ENCODE data around the gene CAMK2B.

The CAMK2B gene

GRCh38 chr7:44325201-44325671 is at the start of gene CAMK2B:
Gene CAMK2B, minus strand, starts transcription at chr7:44325594. Its CDS starts 173 bp downstream, at chr7:44325421.
- DNase-seq = no peak

- DNase-seq = no peak
Observed at GRCh38 chr7:44374007-44374763, 48.8 kb upstream of the CAMK2B start.

GRCh38 chr7:44373418-44373740 is 48.0 kb upstream of the CAMK2B start:
- DNase-seq = no peak

- no peak for DNase-seq
Observed at GRCh38 chr7:44372560-44373417, 47.4 kb upstream of the CAMK2B start.

- DNase-seq = no peak
Observed at GRCh38 chr7:44368885-44369284, 43.5 kb upstream of the CAMK2B start.

GRCh38 chr7:44368455-44368854 is 43.1 kb upstream of the CAMK2B start:
- no peak for DNase-seq

- no peak for DNase-seq
Observed at GRCh38 chr7:44367475-44368043, 42.2 kb upstream of the CAMK2B start.

GRCh38 chr7:44366986-44367385 is 41.6 kb upstream of the CAMK2B start:
- no peak for DNase-seq

- no peak for DNase-seq
Observed at GRCh38 chr7:44353668-44354067, 28.3 kb upstream of the CAMK2B start.

GRCh38 chr7:44348851-44349781 is 23.7 kb upstream of the CAMK2B start:
- no peak for DNase-seq

GRCh38 chr7:44348300-44348699 is 22.9 kb upstream of the CAMK2B start:
- no peak for DNase-seq

GRCh38 chr7:44347546-44348114 is 22.2 kb upstream of the CAMK2B start:
- no peak for DNase-seq

GRCh38 chr7:44346063-44346462 is 20.7 kb upstream of the CAMK2B start:
- DNase-seq = no peak

- DNase-seq = no peak
Observed at GRCh38 chr7:44341401-44341800, 16.0 kb upstream of the CAMK2B start.

GRCh38 chr7:44338600-44338999 is 13.2 kb upstream of the CAMK2B start:
- DNase-seq = no peak

- no peak for DNase-seq
Observed at GRCh38 chr7:44336491-44336890, 11.1 kb upstream of the CAMK2B start.

GRCh38 chr7:44335184-44335583 is 9.8 kb upstream of the CAMK2B start:
- no peak for DNase-seq

GRCh38 chr7:44334734-44335097 is 9.3 kb upstream of the CAMK2B start:
- DNase-seq = no peak

- no peak for DNase-seq
Observed at GRCh38 chr7:44333911-44334733, 8.7 kb upstream of the CAMK2B start.

- no peak for DNase-seq
Observed at GRCh38 chr7:44331682-44332081, 6.3 kb upstream of the CAMK2B start.

- DNase-seq = peak; percentile 48
Observed at GRCh38 chr7:44330331-44330730, 4.9 kb upstream of the CAMK2B start.
